Medulla oblongata (tissue), 1 donor: Measurements from ENCODE around the gene HEPACAM.
"Not testable (repeated sequence)": the region's sequence is repeated elsewhere in the genome, so short reads cannot be mapped to it uniquely, and the experiment has no call there.

ENCODE experiments used
- DNase-seq: peaks from one replicate; pipeline ENCODE4 v3.0.0-alpha.2; 2015; ENCODE audit errors: extremely low spot score

HEPACAM gene

GRCh38 chr11:124935548-124936514, at the start of gene HEPACAM:
Gene HEPACAM (minus strand): TSS chr11:124936047. CDS start chr11:124936006, 41 bp downstream.
- peak; percentile 95 for DNase-seq

- no peak for DNase-seq
Measured at GRCh38 chr11:124984512-124984854, 48.6 kb upstream of the HEPACAM start.

GRCh38 chr11:124983674-124984511, 48.0 kb upstream of the HEPACAM start:
- DNase-seq, result no peak

- no peak for DNase-seq
Measured at GRCh38 chr11:124982043-124982442, 46.2 kb upstream of the HEPACAM start.

- DNase-seq, result no peak
Measured at GRCh38 chr11:124978316-124978715, 42.5 kb upstream of the HEPACAM start.

GRCh38 chr11:124977006-124977405, 41.2 kb upstream of the HEPACAM start:
- DNase-seq, result no peak

- DNase-seq, result no peak
Measured at GRCh38 chr11:124976531-124976930, 40.7 kb upstream of the HEPACAM start.

- DNase-seq, result no peak
Measured at GRCh38 chr11:124971810-124972209, 36.0 kb upstream of the HEPACAM start.

GRCh38 chr11:124970925-124971324, 35.1 kb upstream of the HEPACAM start:
- DNase-seq, result no peak

GRCh38 chr11:124968197-124968596, 32.4 kb upstream of the HEPACAM start:
- DNase-seq, result not testable (repeated sequence)

GRCh38 chr11:124961972-124962609, 26.2 kb upstream of the HEPACAM start:
- peak; percentile 93 for DNase-seq

- DNase-seq, result no peak
Measured at GRCh38 chr11:124955035-124955434, 19.2 kb upstream of the HEPACAM start.

- DNase-seq, result no peak
Measured at GRCh38 chr11:124954590-124954955, 18.7 kb upstream of the HEPACAM start.

- peak; percentile 99 for DNase-seq
Measured at GRCh38 chr11:124953753-124954589, 18.1 kb upstream of the HEPACAM start, which contains the start of gene CCDC15. Gene CCDC15 (plus strand): TSS chr11:124954202. CDS start chr11:124954733, 531 bp downstream.

GRCh38 chr11:124951341-124951740, 15.5 kb upstream of the HEPACAM start:
- no peak for DNase-seq

GRCh38 chr11:124950601-124951330, 14.9 kb upstream of the HEPACAM start:
- no peak for DNase-seq

- DNase-seq, result peak; percentile 93
Measured at GRCh38 chr11:124946735-124947141, 10.9 kb upstream of the HEPACAM start.

- no peak for DNase-seq
Measured at GRCh38 chr11:124945826-124946225, 10.0 kb upstream of the HEPACAM start.

GRCh38 chr11:124944565-124944964, 8.7 kb upstream of the HEPACAM start:
- no peak for DNase-seq

- DNase-seq, result peak; percentile 28
Measured at GRCh38 chr11:124943741-124944140, 7.9 kb upstream of the HEPACAM start.
